ENCODE measurements around the gene PPIP5K2.

- TF ChIP-seq CTCF (conservative IDR thresholded peaks at IDR 0.05) (no peak), ZFX (IDR thresholded peaks at IDR 0.05) (no peak)
Observed at GRCh38 chr5:103260951-103261350, 140.8 kb downstream of the PPIP5K2 start.

Measured in C4-2B (cell line).